GM18499 (cell line): ENCODE data around the gene HS6ST2.
"Not testable (repeated sequence)": the region's sequence is repeated elsewhere in the genome, so short reads cannot be mapped to it uniquely, and the experiment has no call there.

Experiments used
- ATAC-seq: cut with Tn5 transposase; IDR thresholded peaks from one replicate; pipeline ENCODE4 v1.9.1; 2021; ENCODE audit warnings: moderate number of reproducible peaks; ENCODE audit not compliant: insufficient read depth, unreplicated experiment

HS6ST2 gene

GRCh38 chrX:132945055-132945599, 13.3 kb downstream of the HS6ST2 start:
- ATAC-seq, result not testable (repeated sequence)

- no peak for ATAC-seq
Observed at GRCh38 chrX:132940727-132941327, 17.6 kb downstream of the HS6ST2 start.

GRCh38 chrX:132933170-132933569, 25.3 kb downstream of the HS6ST2 start:
- no peak for ATAC-seq

- ATAC-seq, result no peak
Observed at GRCh38 chrX:132924426-132924825, 34.0 kb downstream of the HS6ST2 start.

- no peak for ATAC-seq
Observed at GRCh38 chrX:132918523-132918922, 39.9 kb downstream of the HS6ST2 start.

- ATAC-seq, result no peak
Observed at GRCh38 chrX:132916349-132916748, 42.1 kb downstream of the HS6ST2 start.

- ATAC-seq, result no peak
Observed at GRCh38 chrX:132909643-132910042, 48.8 kb downstream of the HS6ST2 start.

GRCh38 chrX:132908891-132909290, 49.5 kb downstream of the HS6ST2 start:
- ATAC-seq, result no peak

- no peak for ATAC-seq
Observed at GRCh38 chrX:132900633-132901293, 57.7 kb downstream of the HS6ST2 start.

GRCh38 chrX:132887569-132887968, 70.9 kb downstream of the HS6ST2 start:
- no peak for ATAC-seq

- no peak for ATAC-seq
Observed at GRCh38 chrX:132883358-132883915, 75.0 kb downstream of the HS6ST2 start.

- ATAC-seq, result not testable (repeated sequence)
Observed at GRCh38 chrX:132880753-132881152, 77.7 kb downstream of the HS6ST2 start.

- no peak for ATAC-seq
Observed at GRCh38 chrX:132877954-132878536, 80.4 kb downstream of the HS6ST2 start.

GRCh38 chrX:132876523-132877338, 81.7 kb downstream of the HS6ST2 start:
- no peak for ATAC-seq

GRCh38 chrX:132875650-132876522, 82.5 kb downstream of the HS6ST2 start:
- no peak for ATAC-seq

GRCh38 chrX:132862562-132862961, 95.9 kb downstream of the HS6ST2 start:
- no peak for ATAC-seq

GRCh38 chrX:132861076-132861475, 97.4 kb downstream of the HS6ST2 start:
- ATAC-seq, result no peak

GRCh38 chrX:132860200-132860599, 98.2 kb downstream of the HS6ST2 start:
- ATAC-seq, result no peak

GRCh38 chrX:132858018-132858417, 100.4 kb downstream of the HS6ST2 start:
- ATAC-seq, result no peak
